Aorta (tissue), 5 donors: ENCODE measurements around the gene PDK2. TPM values are rescaled to one million over a fixed set of nuclear protein-coding genes. Genes with fewer than 3 reads are reported as not detected.
"Not testable (repeated sequence)": the region's sequence is repeated elsewhere in the genome, so short reads cannot be mapped to it uniquely, and the experiment has no call there.

Experiments used
- ATAC-seq: fragments of 200-7000 bp; cut with Tn5 transposase; one replicate; pipeline ENCODE4 v1.9.1; 2022; ENCODE audit warnings: moderate library complexity; ENCODE audit not compliant: low FRiP score
- DNase-seq, 2 donors: peaks; one replicate each; pipeline ENCODE4 v3.0.0-alpha.2; 2020
- H3K27ac ChIP-seq, 2 donors: one replicate each; pipeline ENCODE4 v1.5.1; 2013; ENCODE audit warnings: low read length in 2 of 2, mild to moderate bottlenecking in 2 of 2, moderate library complexity in 2 of 2, control low read depth in 1 of 2, inconsistent platforms in 1 of 2, low read depth in 1 of 2
- H3K27me3 ChIP-seq, 2 donors: one replicate each; pipeline ENCODE4 v1.6.1; 2013; ENCODE audit warnings: control low read depth in 1 of 2, low read length in 1 of 2, mild to moderate bottlenecking in 1 of 2, moderate library complexity in 1 of 2; ENCODE audit not compliant: insufficient read depth in 2 of 2, control insufficient read depth in 1 of 2
- H3K36me3 ChIP-seq, 2 donors: one replicate each; pipeline ENCODE4 v1.6.1; 2013; ENCODE audit warnings: control low read depth in 1 of 2, low read length in 1 of 2, mild to moderate bottlenecking in 1 of 2; ENCODE audit not compliant: insufficient read depth in 2 of 2, control insufficient read depth in 1 of 2
- H3K4me1 ChIP-seq, 2 donors: one replicate each; pipeline ENCODE4 v1.6.1; 2013; ENCODE audit warnings: low read length in 2 of 2, control low read depth in 1 of 2, mild to moderate bottlenecking in 1 of 2, moderate library complexity in 1 of 2; ENCODE audit not compliant: insufficient read depth in 2 of 2, control insufficient read depth in 1 of 2
- H3K4me3 ChIP-seq, 2 donors: one replicate each; pipeline ENCODE4 v1.5.1; 2013; ENCODE audit warnings: low read length in 2 of 2, control low read depth in 1 of 2, mild to moderate bottlenecking in 1 of 2
- H3K9me3 ChIP-seq: one replicate; pipeline ENCODE4 v1.6.1; 2013; ENCODE audit warnings: mild to moderate bottlenecking, low read length; ENCODE audit not compliant: control insufficient read depth
- WGBS, 2 donors: extraction: QIAGEN DNeasy Blood & Tissue Kit; methylation state at CpG; one replicate each; pipeline ENCODE4 v1.1.7; 2013; 5-methylcytosine and 5-hydroxymethylcytosine counted together
- intact Hi-C, 2 donors: fragments of 100-400 bp; cut with DNase I; formaldehyde crosslinking; loops; one replicate each; pipeline versions ENCODE4 v1.14.2 to v1.15.0; 2022
- polyA plus RNA-seq, 2 donors: library from polyadenylated mRNA; stranded (reverse); fragments of 200-250 nt; gene quantifications; one replicate each; pipeline ENCODE4 v1.2.3, GENCODE V29; 2013
- total RNA-seq, 2 donors: library from RNA; stranded (reverse); fragmentation: NEBNext Ultra II Directional; extraction: Animal tissue kit (Norgen Biotek cat#: 25700); gene quantifications; one replicate each; pipeline ENCODE4 v1.2.1, GENCODE V29; 2021
- donor health status: healthy with polysubstance abuse.
- donor health status: Bipolar disorder and iron deficiency.
- donor health status: DM: no; HTN: no; CAD: no.
- donor health status: DM: no; HTN: no; CAD: no.
- donor health status: DM: yes; HTN: yes; CAD: no.

Gene PDK2
- total and polyA plus RNA-seq, 4 donors = 15.0 to 45.8 (median 41.1) TPM

GRCh38 chr17:50056217-50056960, 38.8 kb upstream of the PDK2 start:
- peak; percentile 70 to 88 for DNase-seq

GRCh38 chr17:50056961-50057330, 38.2 kb upstream of the PDK2 start:
- Histone ChIP-seq H3K4me3 (peak overlapping the region; percentile 74 to 76), H3K4me1 (peaks cover 6 to 10% of the 10 kb centered on the region in 2 donors), H3K36me3 (no peaks in the 10 kb centered on the region), H3K27ac (peak overlapping the region; percentile 74 to 89), H3K27me3 (no peaks in the 10 kb centered on the region), H3K9me3 (no peaks in the 10 kb centered on the region)
- WGBS, 2 donors = 0 to 3% methylated on average over 15 of the region's 15 CpGs
- intact Hi-C loops = loop anchor here in 1 of 2 donors (2.0 kb wide), 1 partner anchor 30 kb away; no protein-coding TSS in a partner anchor
- ATAC-seq (peak; percentile 12), DNase-seq (peak in 1 of 2 donors; percentile 57)

More at GRCh38 chr17:50056217-50056960, 38.8 kb upstream of the PDK2 start:
- H3K27ac ChIP-seq = peak overlapping the region; percentile 74 to 89
- intact Hi-C loops = loop anchor here in 1 of 2 donors (2.0 kb wide), 1 partner anchor 30 kb away; no protein-coding TSS in a partner anchor
- H3K27me3 ChIP-seq = no peaks in the 10 kb centered on the region
- H3K4me3 ChIP-seq = peak overlapping the region; percentile 74 to 76
- no peaks in the 10 kb centered on the region for H3K36me3 ChIP-seq
- peak; percentile 15 for ATAC-seq
- H3K4me1 ChIP-seq = peaks cover 6 to 10% of the 10 kb centered on the region in 2 donors
- no peaks in the 10 kb centered on the region for H3K9me3 ChIP-seq
- 0% methylated on average over 44 to 64 of the region's 64 CpGs for WGBS, 2 donors

- no peaks in the 10 kb centered on the region for H3K9me3 ChIP-seq
- H3K27ac ChIP-seq = peak overlapping the region; percentile 23 to 89
- no peak for ATAC-seq
- H3K36me3 ChIP-seq = no peaks in the 10 kb centered on the region
- H3K4me3 ChIP-seq = peak overlapping the region; percentile 21 to 76
- intact Hi-C loops = loop anchor here in 1 of 2 donors (2.0 kb wide), 1 partner anchor 31 kb away; no protein-coding TSS in a partner anchor
- no peak for DNase-seq
- H3K27me3 ChIP-seq = no peaks in the 10 kb centered on the region
- WGBS, 2 donors = 50% methylated on average over 7 to 9 of the region's 9 CpGs
- peaks cover 6 to 10% of the 10 kb centered on the region in 2 donors for H3K4me1 ChIP-seq
Observed at GRCh38 chr17:50057521-50057991, 37.6 kb upstream of the PDK2 start.

DNA sequence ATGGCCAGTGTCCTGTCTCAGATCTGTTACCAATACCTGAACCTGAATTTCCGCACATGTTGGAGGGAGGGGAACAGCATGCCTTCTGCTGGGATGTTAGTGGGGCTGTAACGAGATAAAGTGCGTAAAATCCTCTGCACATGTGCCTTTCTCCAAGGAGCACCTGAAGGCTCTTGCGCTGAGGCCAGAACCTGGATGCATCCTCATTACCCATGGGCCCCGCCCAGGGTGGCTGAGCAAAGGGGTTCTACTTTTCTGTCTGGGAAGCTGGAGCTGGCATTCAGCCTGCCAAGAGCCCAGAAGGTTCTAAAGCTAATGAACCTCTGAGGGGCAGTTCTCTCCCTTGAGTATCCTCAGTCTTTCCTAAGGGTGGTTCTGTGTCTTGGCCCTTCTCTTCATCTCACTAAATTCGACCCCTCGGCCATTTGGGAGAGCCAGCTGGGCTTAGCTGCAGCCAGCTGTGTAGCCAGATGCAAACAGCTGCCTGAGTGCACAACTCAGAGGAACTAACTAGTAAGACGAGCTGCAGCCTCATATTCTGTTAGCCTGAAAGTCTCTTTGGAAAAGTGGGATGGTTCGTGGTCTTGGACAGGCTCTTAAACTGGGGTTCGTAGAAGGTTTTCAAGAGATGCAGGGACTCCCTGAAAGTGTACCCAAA, 36.7 kb upstream of the PDK2 start:
- no peak for DNase-seq
- intact Hi-C loops = no loop called here
- H3K4me1 ChIP-seq = peaks cover 6 to 15% of the 10 kb centered on the region in 2 donors
- H3K9me3 ChIP-seq = no peaks in the 10 kb centered on the region
- WGBS, 2 donors = 50 to 56% methylated on average over 10 of the region's 10 CpGs
- ATAC-seq = no peak
- H3K4me3 ChIP-seq = no peak overlapping the region
- H3K36me3 ChIP-seq = no peaks in the 10 kb centered on the region
- H3K27ac ChIP-seq = peak overlapping the region; percentile 92 to 94
- H3K27me3 ChIP-seq = no peaks in the 10 kb centered on the region

DNA sequence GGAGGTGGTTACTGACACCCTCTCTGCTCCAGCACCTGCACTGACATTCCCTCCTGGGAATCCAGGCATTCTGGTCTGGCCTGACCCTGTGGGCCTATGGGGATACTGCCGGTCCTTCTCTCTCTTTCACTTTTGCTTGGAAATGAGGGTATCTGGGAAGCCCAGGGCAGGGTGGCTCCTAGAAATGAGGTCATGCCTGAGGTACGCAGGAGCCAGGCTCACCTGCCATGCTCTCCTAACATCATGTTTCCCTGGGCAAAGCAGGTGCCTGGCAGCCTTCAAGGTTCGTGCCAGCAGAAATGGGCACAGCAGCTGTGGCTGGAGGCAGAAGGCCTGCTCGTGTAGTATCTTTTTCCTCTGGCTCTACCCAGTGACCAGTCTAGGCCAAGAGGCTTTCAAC, 35.9 kb upstream of the PDK2 start:
- intact Hi-C loops = no loop called here
- ATAC-seq = no peak
- H3K4me3 ChIP-seq = no peak overlapping the region

DNA sequence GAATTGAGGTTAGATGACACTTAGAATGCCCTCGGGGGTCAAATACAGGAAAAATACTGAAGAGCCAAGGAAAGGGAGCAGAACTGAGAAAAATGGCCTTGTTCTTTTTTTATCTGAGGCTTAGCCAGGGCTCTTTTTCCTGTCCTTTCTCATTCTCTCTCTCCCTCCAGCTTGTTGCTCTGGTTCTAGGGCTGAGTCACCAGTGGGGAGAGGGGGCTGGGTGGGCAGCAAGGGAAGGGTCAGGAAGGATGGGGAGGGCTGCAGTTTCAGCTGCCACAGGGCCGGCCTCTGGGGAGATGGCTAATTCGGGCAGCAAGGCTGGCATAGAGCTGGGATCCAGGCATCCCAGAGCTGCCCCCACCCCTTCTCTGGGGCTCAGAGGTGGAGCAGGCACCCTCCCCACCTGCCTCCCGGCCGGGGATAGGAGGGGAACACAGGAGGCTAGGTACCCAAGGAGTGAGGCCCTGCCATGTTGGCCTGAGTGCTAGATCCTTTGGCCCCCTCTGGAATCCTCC, 35.3 kb upstream of the PDK2 start:
- WGBS, 2 donors = 0 to 6% methylated on average over 5 of the region's 5 CpGs
- H3K27ac ChIP-seq = peak overlapping the region; percentile 92 to 94
- H3K36me3 ChIP-seq = no peaks in the 10 kb centered on the region
- no peaks in the 10 kb centered on the region for H3K9me3 ChIP-seq
- ATAC-seq = peak; percentile 58
- H3K4me1 ChIP-seq = peaks cover 6 to 18% of the 10 kb centered on the region in 2 donors
- H3K4me3 ChIP-seq = no peak overlapping the region
- DNase-seq = peak; percentile 92 to 94
- intact Hi-C loops = no loop called here
- H3K27me3 ChIP-seq = no peaks in the 10 kb centered on the region

More for the DNA sequence above, 35.9 kb upstream of the PDK2 start:
- Histone ChIP-seq H3K27me3 (no peaks in the 10 kb centered on the region), H3K9me3 (no peaks in the 10 kb centered on the region), H3K36me3 (no peaks in the 10 kb centered on the region), H3K27ac (peak overlapping the region; percentile 92 to 94), H3K4me1 (peaks cover 6 to 18% of the 10 kb centered on the region in 2 donors)
- DNase-seq = no peak
- WGBS, 2 donors = 2 to 5% methylated on average over 4 of the region's 4 CpGs

GRCh38 chr17:50060951-50061712, 34.0 kb upstream of the PDK2 start:
- intact Hi-C loops = no loop called here
- 38 to 40% methylated on average over 9 of the region's 9 CpGs for WGBS, 2 donors
- Histone ChIP-seq H3K9me3 (no peaks in the 10 kb centered on the region), H3K27ac (peak overlapping the region; percentile 76 to 91), H3K36me3 (no peaks in the 10 kb centered on the region), H3K4me1 (peaks cover 6 to 18% of the 10 kb centered on the region in 2 donors), H3K4me3 (no peak overlapping the region), H3K27me3 (no peaks in the 10 kb centered on the region)
- peak; percentile 93 to 94 for DNase-seq
- peak; percentile 62 for ATAC-seq

DNA sequence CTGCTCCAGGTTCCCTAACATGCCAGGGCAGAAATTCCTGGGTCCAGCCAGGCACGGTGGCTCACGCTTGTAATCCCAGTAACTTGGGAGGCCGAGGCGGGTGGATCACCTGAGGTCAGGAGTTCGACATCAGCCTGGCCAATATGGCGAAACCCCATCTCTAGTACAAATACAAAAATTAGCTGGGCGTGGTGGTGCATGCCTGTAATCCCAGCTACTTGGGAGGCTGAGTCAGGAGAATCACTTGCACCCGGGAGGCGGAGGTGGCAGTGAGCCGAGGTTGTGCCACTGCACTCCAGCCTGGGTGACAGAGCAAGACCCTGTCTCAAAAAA, 33.5 kb upstream of the PDK2 start:
- H3K36me3 ChIP-seq, H3K4me3 ChIP-seq: not testable (repeated sequence)
- 48 to 49% methylated on average over 10 of the region's 10 CpGs for WGBS, 2 donors

More for the DNA sequence above, 33.5 kb upstream of the PDK2 start:
- intact Hi-C loops, H3K27me3 ChIP-seq, H3K9me3 ChIP-seq, DNase-seq, ATAC-seq: not testable (repeated sequence)
- Histone ChIP-seq H3K4me1 (peaks cover 6 to 18% of the 10 kb centered on the region in 2 donors), H3K27ac (peak overlapping the region; percentile 76 to 91)
